GM18951 (cell line): ENCODE measurements around the gene PRDM8.

ENCODE experiments used
- POLR2A ChIP-seq: IDR thresholded peaks from 4 replicates; pipeline ENCODE4 v1.6.1; 2011; ENCODE audit warnings: mild to moderate bottlenecking; ENCODE audit not compliant: insufficient read length, insufficient read depth; ENCODE audit errors: extremely low read depth
- in situ Hi-C: fragments of 300-500 bp; cut with MboI; formaldehyde crosslinking; loops from one replicate; pipeline ENCODE4 v1.12.0; 2022; ENCODE audit warnings: low sequenced_read_pairs, mixed read lengths, inconsistent platforms; ENCODE audit not compliant: unreplicated experiment

Gene PRDM8

GRCh38 chr4:80199947-80200346 lies 2.6 kb downstream of the PRDM8 start:
- TF ChIP-seq POLR2A = no peak
- in situ Hi-C loops = loop anchor here (25.0 kb wide), 1 partner anchor 1238 kb away; no protein-coding TSS in a partner anchor

GRCh38 chr4:80201252-80202151 lies 4.2 kb downstream of the PRDM8 start:
- no peak for TF ChIP-seq POLR2A
- in situ Hi-C loops = loop anchor here (25.0 kb wide), 1 partner anchor 1239 kb away; no protein-coding TSS in a partner anchor

- no peak for TF ChIP-seq POLR2A
- in situ Hi-C loops = loop anchor here (25.0 kb wide), 1 partner anchor 1240 kb away; no protein-coding TSS in a partner anchor
Measured at GRCh38 chr4:80202190-80202711, 4.9 kb downstream of the PRDM8 start.

GRCh38 chr4:80202741-80203553 lies 5.6 kb downstream of the PRDM8 start:
- TF ChIP-seq POLR2A = no peak
- in situ Hi-C loops = loop anchor here (25.0 kb wide), 1 partner anchor 1241 kb away; no protein-coding TSS in a partner anchor

GRCh38 chr4:80204433-80205011 lies 7.2 kb downstream of the PRDM8 start:
- no peak for TF ChIP-seq POLR2A
- in situ Hi-C loops = loop anchor here (25.0 kb wide), 1 partner anchor 1242 kb away; no protein-coding TSS in a partner anchor

GRCh38 chr4:80206111-80206510 lies 8.8 kb downstream of the PRDM8 start:
- in situ Hi-C loops = loop anchor here (25.0 kb wide), 1 partner anchor 1244 kb away; no protein-coding TSS in a partner anchor
- TF ChIP-seq POLR2A = no peak

GRCh38 chr4:80206521-80207171 lies 9.3 kb downstream of the PRDM8 start:
- in situ Hi-C loops = loop anchor here (25.0 kb wide), 1 partner anchor 1244 kb away; no protein-coding TSS in a partner anchor
- no peak for TF ChIP-seq POLR2A

- in situ Hi-C loops = loop anchor here (25.0 kb wide), 1 partner anchor 1245 kb away; no protein-coding TSS in a partner anchor
- TF ChIP-seq POLR2A = no peak
Measured at GRCh38 chr4:80207172-80207583, 9.9 kb downstream of the PRDM8 start.

- TF ChIP-seq POLR2A = no peak
- in situ Hi-C loops = loop anchor here (25.0 kb wide), 1 partner anchor 1245 kb away; no protein-coding TSS in a partner anchor
Measured at GRCh38 chr4:80207664-80208063, 10.4 kb downstream of the PRDM8 start.

- TF ChIP-seq POLR2A = no peak
- in situ Hi-C loops = loop anchor here (25.0 kb wide), 1 partner anchor 1246 kb away; no protein-coding TSS in a partner anchor
Measured at GRCh38 chr4:80208610-80209339, 11.5 kb downstream of the PRDM8 start.

GRCh38 chr4:80209340-80209701 lies 12.0 kb downstream of the PRDM8 start:
- in situ Hi-C loops = loop anchor here (25.0 kb wide), 1 partner anchor 1247 kb away; no protein-coding TSS in a partner anchor
- TF ChIP-seq POLR2A = no peak
